Mammary epithelial cell (primary cell): ENCODE results near the gene RCBTB1.

Source experiments
- EZH2 ChIP-seq: IDR thresholded peaks from 2 replicates; pipeline ENCODE4 v1.6.1; 2012; ENCODE audit warnings: low read length, inconsistent platforms, borderline replicate concordance
- TF ChIP-seq, protein P1 (sequence below), 2 donors: IDR thresholded peaks in 1 of 2; conservative IDR thresholded peaks in 1 of 2; 2 replicates each; pipeline ENCODE4 v1.5.1; 2011 to 2012; ENCODE audit warnings: inconsistent platforms in 2 of 2, low read length in 2 of 2, mild to moderate bottlenecking in 2 of 2, control low read depth in 1 of 2, low read depth in 1 of 2; ENCODE audit not compliant: insufficient read depth in 1 of 2; ENCODE audit errors: extremely low read depth in 1 of 2

DNA sequence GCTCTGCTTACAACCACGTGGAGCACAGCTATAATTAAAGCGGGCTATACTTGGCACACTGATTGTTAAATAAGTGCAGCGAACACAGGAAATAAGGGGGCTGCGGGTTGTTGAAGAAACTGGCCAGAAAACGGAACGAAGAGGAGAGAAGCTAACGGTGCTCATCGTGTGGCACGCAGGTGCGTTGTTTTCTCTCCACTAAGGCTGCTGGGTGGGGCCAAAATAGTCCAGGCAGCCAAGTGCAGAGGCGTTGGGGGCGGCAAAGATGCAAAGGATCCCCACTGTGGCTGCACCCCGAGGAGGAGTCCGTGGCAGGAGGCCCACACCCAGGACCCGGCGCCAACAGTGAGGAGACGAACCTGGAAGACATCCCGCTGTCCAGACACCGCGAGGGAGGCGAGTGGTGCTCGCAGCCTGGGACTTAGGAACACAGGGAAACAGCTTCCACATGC lies 34.8 kb upstream of the RCBTB1 start:
- TF ChIP-seq, protein P1, sequence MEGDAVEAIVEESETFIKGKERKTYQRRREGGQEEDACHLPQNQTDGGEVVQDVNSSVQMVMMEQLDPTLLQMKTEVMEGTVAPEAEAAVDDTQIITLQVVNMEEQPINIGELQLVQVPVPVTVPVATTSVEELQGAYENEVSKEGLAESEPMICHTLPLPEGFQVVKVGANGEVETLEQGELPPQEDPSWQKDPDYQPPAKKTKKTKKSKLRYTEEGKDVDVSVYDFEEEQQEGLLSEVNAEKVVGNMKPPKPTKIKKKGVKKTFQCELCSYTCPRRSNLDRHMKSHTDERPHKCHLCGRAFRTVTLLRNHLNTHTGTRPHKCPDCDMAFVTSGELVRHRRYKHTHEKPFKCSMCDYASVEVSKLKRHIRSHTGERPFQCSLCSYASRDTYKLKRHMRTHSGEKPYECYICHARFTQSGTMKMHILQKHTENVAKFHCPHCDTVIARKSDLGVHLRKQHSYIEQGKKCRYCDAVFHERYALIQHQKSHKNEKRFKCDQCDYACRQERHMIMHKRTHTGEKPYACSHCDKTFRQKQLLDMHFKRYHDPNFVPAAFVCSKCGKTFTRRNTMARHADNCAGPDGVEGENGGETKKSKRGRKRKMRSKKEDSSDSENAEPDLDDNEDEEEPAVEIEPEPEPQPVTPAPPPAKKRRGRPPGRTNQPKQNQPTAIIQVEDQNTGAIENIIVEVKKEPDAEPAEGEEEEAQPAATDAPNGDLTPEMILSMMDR (conservative IDR thresholded peaks at IDR 0.05 in 1 of 2, IDR thresholded peaks at IDR 0.05 in 1 of 2; ENCODE audit: extremely low read depth in 1 of 2, insufficient read depth in 1 of 2, low read depth in 1 of 2, low read length in 2 of 2), result no peak
- TF ChIP-seq EZH2, result no peak
